IPS-20b (cell line): ENCODE data around the gene CHSY3.

Experiments used
- H3K27ac ChIP-seq: one replicate; pipeline ENCODE4 v1.5.1; 2013; ENCODE audit warnings: low read length
- H3K27me3 ChIP-seq: 2 replicates; pipeline ENCODE4 v1.6.1; 2013; ENCODE audit warnings: mild to moderate bottlenecking, low read length, inconsistent platforms; ENCODE audit not compliant: insufficient read depth
- H3K36me3 ChIP-seq: 2 replicates; pipeline ENCODE4 v1.6.1; 2013; ENCODE audit warnings: low read depth, mild to moderate bottlenecking, inconsistent platforms, low read length, moderate library complexity; ENCODE audit not compliant: insufficient read depth
- H3K4me1 ChIP-seq: 2 replicates; pipeline ENCODE4 v1.6.1; 2013; ENCODE audit warnings: mild to moderate bottlenecking, control low read depth, inconsistent platforms, low read length, moderate library complexity; ENCODE audit not compliant: insufficient read depth
- H3K4me3 ChIP-seq: 2 replicates; pipeline ENCODE4 v1.5.1; 2013; ENCODE audit warnings: mild to moderate bottlenecking, low read length, inconsistent platforms
- H3K9ac ChIP-seq: 2 replicates; pipeline ENCODE4 v1.6.1; 2013; ENCODE audit warnings: low read depth, mild to moderate bottlenecking, inconsistent platforms, low read length, moderate library complexity
- H3K9me3 ChIP-seq: 2 replicates; pipeline ENCODE4 v1.6.1; 2013; ENCODE audit warnings: mild to moderate bottlenecking, low read depth, low read length, inconsistent platforms; ENCODE audit not compliant: insufficient read depth

Gene CHSY3

DNA sequence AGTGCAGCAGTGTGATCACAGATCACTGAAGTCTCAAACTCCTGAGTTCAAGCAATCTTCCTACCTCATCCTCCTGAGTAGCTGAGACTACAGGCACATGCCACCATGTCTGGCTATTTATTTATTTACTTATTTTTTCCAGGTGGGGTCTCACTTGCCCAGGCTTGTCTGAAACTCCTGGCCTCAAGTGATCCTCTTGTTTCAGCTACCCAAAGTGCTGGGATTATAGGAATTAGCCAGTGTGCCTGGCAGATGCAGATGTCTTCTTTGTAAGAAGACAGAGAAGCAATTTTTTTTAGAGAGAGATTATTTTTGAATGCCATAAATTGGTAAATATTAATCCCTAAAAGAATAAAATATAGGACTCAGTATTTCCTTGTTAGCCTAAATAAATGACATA lies 54.3 kb downstream of the CHSY3 start:
- no peak overlapping the region for H3K4me3 ChIP-seq
- H3K27me3 ChIP-seq: no peaks in the 10 kb centered on the region
- H3K9me3 ChIP-seq: no peaks in the 10 kb centered on the region
- H3K36me3 ChIP-seq: no peaks in the 10 kb centered on the region
- H3K9ac ChIP-seq: no peak overlapping the region
- H3K27ac ChIP-seq: no peak overlapping the region
- H3K4me1 ChIP-seq: no peaks in the 10 kb centered on the region; the same call in 1 of the 2 replicates

GRCh38 chr5:129960831-129961230 lies 56.6 kb downstream of the CHSY3 start:
- H3K9me3 ChIP-seq: no peaks in the 10 kb centered on the region
- H3K9ac ChIP-seq: no peak overlapping the region
- H3K27me3 ChIP-seq: no peaks in the 10 kb centered on the region
- no peak overlapping the region for H3K4me3 ChIP-seq
- no peaks in the 10 kb centered on the region; the same call in 1 of the 2 replicates for H3K4me1 ChIP-seq
- H3K27ac ChIP-seq: no peak overlapping the region
- H3K36me3 ChIP-seq: no peaks in the 10 kb centered on the region

- Histone ChIP-seq H3K9me3 (no peaks in the 10 kb centered on the region), H3K27ac (no peak overlapping the region), H3K9ac (no peak overlapping the region), H3K36me3 (no peaks in the 10 kb centered on the region), H3K27me3 (no peaks in the 10 kb centered on the region), H3K4me3 (no peak overlapping the region), H3K4me1 (no peaks in the 10 kb centered on the region; the same call in 1 of the 2 replicates)
Measured at GRCh38 chr5:129962506-129962905, 58.2 kb downstream of the CHSY3 start.

GRCh38 chr5:129963359-129963758 lies 59.1 kb downstream of the CHSY3 start:
- no peak overlapping the region for H3K27ac ChIP-seq
- H3K36me3 ChIP-seq: no peaks in the 10 kb centered on the region
- H3K9ac ChIP-seq: no peak overlapping the region
- H3K27me3 ChIP-seq: no peaks in the 10 kb centered on the region
- no peak overlapping the region for H3K4me3 ChIP-seq
- H3K4me1 ChIP-seq: no peaks in the 10 kb centered on the region; the same call in 1 of the 2 replicates
- no peaks in the 10 kb centered on the region for H3K9me3 ChIP-seq

GRCh38 chr5:129966071-129966470 lies 61.8 kb downstream of the CHSY3 start:
- Histone ChIP-seq H3K9me3 (no peaks in the 10 kb centered on the region), H3K27ac (no peak overlapping the region), H3K9ac (no peak overlapping the region), H3K4me3 (no peak overlapping the region), H3K36me3 (no peaks in the 10 kb centered on the region), H3K27me3 (no peaks in the 10 kb centered on the region), H3K4me1 (no peaks in the 10 kb centered on the region)

DNA sequence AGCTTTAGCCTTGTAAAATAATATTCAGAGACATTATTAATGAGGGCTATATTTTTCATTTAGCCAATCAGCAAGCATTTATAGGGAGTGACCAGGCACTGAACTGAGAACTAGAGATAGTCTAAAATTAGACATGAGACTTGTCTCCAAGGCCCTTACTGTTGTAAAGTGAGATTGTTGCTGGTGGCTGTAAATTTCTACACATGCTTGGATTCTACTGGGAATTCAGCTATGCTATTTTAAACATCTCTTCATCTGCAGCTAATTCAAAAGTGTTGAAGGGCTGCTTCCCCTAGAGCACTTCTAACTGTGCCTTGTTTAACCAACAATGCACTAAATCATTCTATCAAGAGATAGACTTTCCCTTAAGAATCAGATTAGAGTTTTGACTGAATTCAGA lies 67.4 kb downstream of the CHSY3 start:
- Histone ChIP-seq H3K9ac (no peak overlapping the region), H3K27me3 (no peaks in the 10 kb centered on the region), H3K4me1 (no peaks in the 10 kb centered on the region), H3K4me3 (no peak overlapping the region), H3K36me3 (no peaks in the 10 kb centered on the region), H3K27ac (no peak overlapping the region), H3K9me3 (no peaks in the 10 kb centered on the region)

DNA sequence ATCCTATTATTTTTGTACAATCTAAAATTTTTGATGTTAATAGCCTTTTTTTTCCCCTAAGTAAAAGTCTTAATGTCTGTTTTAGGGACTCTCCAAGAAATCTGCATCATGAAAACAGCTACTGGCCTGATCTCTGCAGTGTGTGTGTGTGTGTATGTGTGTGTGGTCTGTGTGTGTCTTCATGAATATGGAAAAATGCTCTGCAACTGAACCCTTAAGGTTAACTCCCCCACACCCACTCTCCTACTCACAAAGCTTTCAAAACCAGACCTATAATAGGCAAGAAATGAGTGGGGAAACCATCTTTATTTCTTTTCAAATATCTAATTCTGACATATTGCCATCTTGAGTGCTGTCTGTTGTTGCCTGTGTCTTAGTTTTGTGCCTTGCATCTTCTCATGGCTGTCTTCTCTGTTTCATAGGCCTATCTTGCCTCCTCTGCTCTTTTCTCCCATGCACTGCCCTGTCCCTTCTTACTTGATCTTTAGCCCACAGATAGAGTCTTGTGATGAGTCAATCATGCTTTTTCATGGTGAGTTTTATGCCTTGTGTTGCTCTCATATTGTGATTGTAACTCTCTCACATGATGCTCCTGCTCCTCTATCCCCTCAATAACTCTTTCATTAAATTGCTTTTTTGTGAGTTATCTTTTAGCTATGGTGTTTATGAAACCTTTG lies 68.3 kb downstream of the CHSY3 start:
- Histone ChIP-seq H3K36me3 (no peaks in the 10 kb centered on the region), H3K4me1 (no peaks in the 10 kb centered on the region), H3K27me3 (no peaks in the 10 kb centered on the region), H3K27ac (no peak overlapping the region), H3K9ac (no peak overlapping the region), H3K9me3 (no peaks in the 10 kb centered on the region), H3K4me3 (no peak overlapping the region)

GRCh38 chr5:129973716-129974426 lies 69.6 kb downstream of the CHSY3 start:
- H3K27ac ChIP-seq: no peak overlapping the region
- no peaks in the 10 kb centered on the region for H3K36me3 ChIP-seq
- no peak overlapping the region for H3K9ac ChIP-seq
- no peaks in the 10 kb centered on the region for H3K9me3 ChIP-seq
- no peaks in the 10 kb centered on the region for H3K27me3 ChIP-seq
- no peak overlapping the region for H3K4me3 ChIP-seq
- no peaks in the 10 kb centered on the region for H3K4me1 ChIP-seq

GRCh38 chr5:129977810-129978209 lies 73.5 kb downstream of the CHSY3 start:
- Histone ChIP-seq H3K36me3 (no peaks in the 10 kb centered on the region), H3K9me3 (no peaks in the 10 kb centered on the region), H3K9ac (no peak overlapping the region), H3K27ac (no peak overlapping the region), H3K4me1 (no peaks in the 10 kb centered on the region), H3K27me3 (no peaks in the 10 kb centered on the region), H3K4me3 (no peak overlapping the region)

- no peaks in the 10 kb centered on the region for H3K4me1 ChIP-seq
- no peaks in the 10 kb centered on the region for H3K9me3 ChIP-seq
- H3K9ac ChIP-seq: no peak overlapping the region
- H3K4me3 ChIP-seq: no peak overlapping the region
- no peaks in the 10 kb centered on the region for H3K27me3 ChIP-seq
- no peak overlapping the region for H3K27ac ChIP-seq
- no peaks in the 10 kb centered on the region for H3K36me3 ChIP-seq
Measured at GRCh38 chr5:129978270-129978669, 74.0 kb downstream of the CHSY3 start.

- Histone ChIP-seq H3K27me3 (no peaks in the 10 kb centered on the region), H3K4me1 (no peaks in the 10 kb centered on the region), H3K36me3 (no peaks in the 10 kb centered on the region), H3K9ac (no peak overlapping the region), H3K4me3 (no peak overlapping the region), H3K27ac (no peak overlapping the region), H3K9me3 (no peaks in the 10 kb centered on the region)
Measured at GRCh38 chr5:129988453-129988852, 84.2 kb downstream of the CHSY3 start.

GRCh38 chr5:129991780-129992179 lies 87.5 kb downstream of the CHSY3 start:
- Histone ChIP-seq H3K27me3 (no peaks in the 10 kb centered on the region), H3K9me3 (no peaks in the 10 kb centered on the region), H3K4me1 (no peaks in the 10 kb centered on the region), H3K4me3 (no peak overlapping the region), H3K36me3 (no peaks in the 10 kb centered on the region), H3K27ac (no peak overlapping the region), H3K9ac (no peak overlapping the region)
